ENCODE data around the gene MIOX.

Gene MIOX

DNA sequence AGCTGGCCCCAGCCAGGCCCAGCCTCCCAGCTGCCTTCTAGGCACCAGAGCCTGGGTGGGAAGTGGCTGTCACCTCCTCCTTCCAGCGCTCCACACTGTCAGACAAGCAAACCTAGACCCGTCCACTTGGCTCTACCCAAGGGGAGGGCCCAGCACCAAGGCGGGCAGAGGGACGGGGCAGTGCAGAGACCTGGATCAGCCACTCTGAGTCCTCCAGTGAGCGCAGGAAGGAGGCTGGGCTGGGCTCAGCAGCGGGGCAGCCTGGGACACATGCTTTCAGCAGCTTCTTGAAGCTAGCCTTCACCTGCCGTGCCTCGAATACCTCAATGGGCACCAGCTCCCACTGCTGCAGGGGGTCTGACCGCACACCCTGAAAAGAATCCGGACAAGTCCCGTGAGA lies 30.6 kb upstream of the MIOX start:
- DNase-seq: no peak

DNA sequence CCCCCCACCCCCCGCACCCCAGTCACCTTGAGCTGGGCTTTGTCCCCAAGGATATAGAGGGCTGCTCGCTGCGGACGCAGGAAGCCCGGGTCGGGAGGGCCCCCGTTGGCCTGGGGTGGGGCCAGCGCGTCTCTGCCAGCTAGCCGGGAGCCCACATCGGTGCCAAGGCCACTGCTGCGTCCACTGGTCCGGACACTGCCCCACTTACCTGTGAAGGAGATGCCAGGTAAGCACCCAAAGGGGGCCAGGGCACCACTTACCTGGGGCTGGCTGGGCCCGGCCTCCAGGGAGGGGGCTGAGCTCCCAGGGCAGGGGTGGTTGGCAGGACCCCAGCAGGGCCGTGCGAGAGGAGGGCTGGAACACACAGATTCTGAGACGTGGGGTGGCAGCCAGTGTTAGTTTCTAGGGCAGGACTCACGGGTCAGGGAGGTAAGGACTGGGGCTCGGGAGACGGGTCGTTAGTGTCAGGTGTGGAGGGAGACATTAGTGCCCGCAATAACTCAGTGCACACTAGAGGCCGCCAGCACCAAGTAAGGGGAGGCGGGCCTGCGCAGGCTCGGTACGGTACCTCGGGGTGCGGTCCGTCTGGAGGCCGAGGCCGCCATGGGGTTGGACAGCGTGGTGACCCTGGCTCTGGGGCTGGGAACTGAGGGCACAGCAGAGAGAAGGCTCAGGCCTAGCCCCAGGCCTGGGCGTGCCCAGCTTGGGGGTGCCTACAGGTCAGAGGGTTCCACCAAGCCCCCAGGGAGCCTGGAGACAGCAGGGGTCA lies 30.0 kb upstream of the MIOX start:
- no peak for DNase-seq

DNA sequence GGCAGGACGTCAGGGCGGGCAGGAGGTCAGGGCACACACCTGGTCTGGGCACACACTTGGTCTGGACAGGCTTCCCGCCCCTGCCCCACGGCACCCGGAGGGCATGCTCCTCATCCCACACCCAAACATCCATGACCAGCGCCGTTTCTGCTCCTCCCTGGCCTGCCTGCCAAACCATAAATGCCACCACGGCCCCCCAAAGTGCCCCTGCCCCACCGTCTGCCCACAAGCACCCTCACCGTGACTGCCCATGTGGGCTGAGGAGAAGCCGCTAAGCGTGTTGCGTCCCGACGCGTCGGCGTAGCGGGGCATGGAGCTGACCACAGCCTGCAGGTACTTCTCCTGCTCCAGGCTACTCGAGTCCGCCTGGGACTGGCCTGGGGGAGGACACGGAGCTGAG lies 27.6 kb upstream of the MIOX start:
- DNase-seq: no peak

DNA sequence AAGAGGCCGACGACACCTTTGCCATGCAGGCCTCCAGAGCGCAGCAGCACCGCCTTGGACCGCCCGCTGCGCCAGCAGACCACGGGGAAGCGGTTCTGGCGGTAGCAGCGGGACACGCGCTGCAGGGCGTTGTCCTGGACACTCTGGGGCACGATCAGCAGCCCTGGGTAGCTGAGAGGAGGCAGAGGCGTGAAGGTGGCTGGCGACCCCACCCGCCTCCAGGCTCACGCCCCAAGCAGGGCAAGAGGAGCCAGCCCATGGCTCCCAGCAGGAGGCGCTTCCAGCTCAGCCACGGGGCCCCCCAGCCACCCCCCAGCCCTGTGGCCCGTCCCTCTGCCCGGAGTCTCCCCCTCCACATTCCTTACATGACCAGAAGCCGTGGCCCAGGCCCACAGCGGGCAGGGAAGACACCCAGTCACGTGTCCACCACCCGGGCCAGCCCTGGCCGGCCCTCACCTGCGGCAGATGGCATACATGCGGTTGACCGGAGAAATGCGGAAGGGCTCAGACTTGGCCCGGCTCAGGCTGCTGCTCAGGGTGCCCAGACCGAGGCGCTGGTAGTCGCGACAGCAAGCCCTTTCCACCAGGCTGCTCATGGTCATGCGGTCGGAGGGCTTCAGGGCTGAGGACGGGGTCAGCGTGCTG lies 27.0 kb upstream of the MIOX start:
- DNase-seq: no peak

DNA sequence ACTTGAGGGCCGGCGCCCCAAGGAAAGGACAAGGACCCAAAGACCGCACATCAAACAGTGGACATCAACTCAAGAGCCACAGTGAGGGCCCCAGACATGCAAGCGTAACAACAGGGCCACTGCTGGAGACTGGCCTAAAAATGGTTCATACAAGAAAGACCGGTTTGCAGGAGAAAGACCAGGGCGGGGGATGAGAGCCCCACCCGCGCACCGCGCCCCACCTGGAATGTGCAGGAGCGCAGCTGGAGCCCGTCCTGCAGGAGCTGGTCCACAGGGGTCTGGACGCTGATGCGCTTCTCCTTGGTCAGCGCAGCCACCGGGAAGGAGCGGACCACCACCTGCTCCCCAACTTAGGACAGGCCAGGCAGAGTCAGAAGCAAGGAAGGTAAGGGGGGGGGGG lies 25.7 kb upstream of the MIOX start:
- DNase-seq: no peak

DNA sequence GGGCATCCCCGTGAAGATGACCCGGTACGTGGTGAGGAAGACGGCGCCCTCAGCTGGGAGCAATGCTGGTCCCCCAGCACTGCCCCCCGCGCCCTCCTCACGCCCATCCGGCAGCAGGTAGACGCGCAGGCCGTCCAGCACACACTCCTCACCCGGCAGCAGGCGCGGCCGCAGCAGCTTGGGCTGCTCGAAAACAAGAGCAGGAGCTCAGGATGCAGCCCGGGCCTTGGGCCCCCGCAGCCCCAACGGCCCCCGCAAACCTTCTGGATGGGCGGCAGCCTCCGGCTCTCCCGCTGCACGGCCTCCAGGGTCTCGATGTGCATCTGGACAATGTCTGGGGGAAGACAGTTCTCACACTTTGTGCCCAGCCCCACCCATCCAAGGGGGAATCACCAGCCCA lies 25.1 kb upstream of the MIOX start:
- DNase-seq: no peak

DNA sequence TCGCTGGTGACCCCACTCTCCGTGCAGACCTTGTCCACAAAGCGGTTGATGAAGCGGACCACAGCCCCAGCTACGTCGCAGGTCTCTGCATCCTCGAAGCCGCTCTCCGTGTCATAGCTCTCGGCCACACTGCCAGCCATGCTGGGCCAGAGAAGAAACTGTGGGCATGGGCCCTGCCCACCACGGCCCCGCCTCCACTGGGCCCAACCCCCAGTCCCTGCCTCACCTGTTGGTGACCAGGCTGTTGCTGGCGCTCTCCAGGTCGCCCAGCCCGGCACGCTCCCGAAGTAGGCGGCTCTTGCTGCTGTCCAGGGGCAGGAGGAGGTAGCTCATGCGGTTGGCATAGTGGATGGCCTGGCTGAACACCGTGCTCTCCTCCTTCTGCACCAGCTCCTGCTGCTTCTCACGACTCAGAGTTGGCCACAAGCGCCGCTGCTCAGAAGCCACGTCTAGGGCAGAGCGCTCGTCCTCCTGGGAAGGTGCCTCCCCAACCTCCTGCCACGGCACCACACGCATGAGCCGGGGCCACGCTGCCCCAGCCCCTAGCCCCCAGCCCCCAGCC lies 24.6 kb upstream of the MIOX start:
- no peak for DNase-seq

DNA sequence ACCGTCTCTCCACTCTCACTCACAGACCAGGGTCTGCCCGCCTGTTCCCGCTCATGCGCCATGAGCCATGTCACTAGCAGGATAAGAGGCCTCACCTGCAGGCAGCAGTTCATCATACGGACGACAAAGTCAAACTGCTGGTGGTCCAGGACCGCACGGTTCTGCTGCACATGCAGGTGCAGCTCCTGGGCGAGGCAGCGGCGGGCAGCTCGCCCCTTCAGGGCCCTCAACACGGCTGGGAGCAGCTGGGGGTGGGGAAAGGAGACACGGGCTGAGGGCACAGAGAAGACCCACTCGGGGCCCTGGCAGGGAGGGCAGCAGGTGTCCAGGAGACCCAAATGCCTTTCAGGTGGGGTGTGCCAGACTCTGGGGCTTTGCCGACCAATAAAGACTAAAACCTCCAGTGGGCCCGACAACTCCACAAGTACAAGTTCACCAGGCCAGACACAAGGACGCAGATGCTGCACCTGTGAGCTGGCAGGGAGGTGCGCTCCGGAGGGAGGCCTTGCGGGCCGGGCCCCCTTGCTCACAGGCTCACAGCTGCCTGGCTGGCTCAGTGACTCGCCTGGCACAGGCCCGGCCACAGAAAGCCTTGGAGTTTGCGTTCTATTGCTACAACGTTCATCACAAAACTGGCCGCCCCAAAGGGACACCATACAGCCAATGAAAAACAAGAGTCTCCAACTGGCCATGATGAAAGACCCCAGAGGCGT lies 23.3 kb upstream of the MIOX start:
- no peak for DNase-seq

DNA sequence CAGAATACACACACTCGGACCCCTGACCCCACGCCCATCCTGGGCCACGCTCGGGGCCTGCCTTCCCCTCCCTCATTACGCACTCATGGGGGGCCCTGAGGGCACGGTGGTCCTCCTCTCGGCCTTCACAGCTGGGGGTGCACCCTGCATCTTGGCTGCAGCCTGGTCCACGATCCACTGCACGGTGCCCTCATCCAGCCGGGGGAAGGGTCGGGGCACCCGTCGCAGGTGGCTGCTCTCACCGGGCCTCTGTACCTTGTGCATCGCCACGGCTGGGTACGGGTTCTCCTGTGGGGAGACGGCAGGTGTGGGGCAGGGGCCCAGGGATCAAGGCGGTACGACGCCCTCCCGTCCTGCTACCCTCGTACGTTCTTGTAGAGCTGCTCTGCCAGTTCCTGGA lies 22.2 kb upstream of the MIOX start:
- no peak for DNase-seq

DNA sequence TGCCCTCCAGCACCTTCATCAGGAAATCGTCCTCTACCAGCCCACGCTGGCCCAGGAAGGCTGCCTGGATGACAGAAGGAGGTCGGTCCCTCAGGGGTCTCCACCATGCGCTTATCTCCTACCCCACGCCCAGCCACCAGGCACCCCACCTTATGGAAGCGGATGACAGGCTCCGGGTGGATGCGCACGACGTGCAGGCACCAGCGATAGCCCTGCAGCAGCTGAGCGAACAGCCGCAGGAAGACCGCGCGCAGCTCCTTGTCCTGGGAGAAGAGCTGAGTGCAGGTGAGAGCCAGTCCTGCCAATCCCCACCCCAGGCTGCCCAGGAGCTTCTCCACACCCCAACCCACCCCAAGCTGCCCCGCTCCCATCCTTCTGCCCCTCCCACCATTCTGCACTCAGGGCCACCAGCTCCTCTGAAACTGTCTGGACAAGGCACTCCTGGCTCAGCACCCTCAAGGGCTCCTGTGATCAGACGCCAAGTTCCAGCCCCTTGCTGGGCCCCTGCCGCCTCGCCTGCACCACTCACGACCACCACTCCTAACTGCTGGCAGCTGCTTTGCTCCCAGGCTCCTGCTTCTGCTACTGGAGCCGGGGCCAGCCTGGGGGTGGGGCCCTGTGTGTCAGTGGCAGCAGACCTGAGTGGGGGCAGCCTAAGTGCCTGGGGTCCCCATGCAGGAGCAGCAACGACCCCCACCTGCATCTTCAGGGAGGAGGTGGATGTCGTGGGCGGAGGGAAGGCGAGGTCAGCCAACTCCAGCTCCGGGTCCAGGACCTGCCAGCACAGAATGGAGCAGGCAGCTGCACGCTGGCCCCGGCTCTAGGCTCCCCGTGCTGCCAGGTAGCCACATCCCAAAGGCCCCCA lies 21.4 kb upstream of the MIOX start:
- no peak for DNase-seq

DNA sequence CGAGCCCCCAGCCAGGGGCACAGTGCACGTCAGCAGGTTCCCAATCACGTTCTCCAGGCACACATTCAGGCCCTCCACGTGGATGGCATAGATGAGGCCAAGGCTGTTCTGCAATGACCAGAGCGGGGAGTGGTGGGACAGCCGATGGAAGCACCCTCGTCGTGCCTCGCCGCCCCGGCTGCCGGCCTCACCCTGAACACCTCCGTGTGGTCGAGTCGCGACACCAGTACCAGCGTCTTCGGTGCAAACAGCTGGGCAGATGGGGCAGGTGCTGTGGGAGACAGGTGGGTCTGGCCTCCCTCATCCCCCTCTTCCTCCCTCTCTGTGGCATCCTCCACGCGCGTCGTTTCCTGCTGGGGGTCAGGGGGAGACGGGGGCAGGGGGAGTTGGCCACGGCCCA lies 19.3 kb upstream of the MIOX start:
- DNase-seq: no peak

DNA sequence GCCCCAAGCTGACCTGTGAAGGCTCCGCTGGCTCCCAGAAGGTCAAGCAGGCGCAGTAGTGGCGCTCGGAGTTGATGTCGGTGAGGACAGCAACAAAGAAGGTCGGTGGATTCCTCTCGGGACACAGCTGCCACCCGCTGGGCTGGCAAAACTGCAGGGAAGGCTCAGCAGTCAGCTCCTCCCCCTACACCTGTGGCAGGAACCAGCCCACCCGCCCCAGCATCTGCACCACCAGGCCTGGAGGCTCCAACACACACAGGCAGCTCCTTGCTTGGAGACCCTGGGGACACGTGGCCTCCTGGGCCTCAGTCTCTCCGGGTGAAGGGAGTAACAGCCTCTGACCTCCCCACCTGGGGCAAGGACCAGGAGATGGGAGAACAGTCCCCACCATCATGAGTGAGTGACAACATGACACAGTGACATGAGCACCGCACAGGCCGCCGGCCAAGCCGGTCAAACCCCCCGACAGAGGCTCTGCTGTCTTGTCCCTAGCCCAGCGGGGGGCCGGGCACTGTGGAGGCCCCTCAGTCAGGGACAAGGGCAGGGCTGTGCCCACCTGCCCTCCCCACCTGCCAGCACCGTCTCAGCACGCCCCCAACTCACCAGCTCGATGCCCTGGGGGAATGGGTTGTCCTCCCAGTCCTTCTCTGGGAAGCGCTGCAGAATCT lies 18.8 kb upstream of the MIOX start:
- DNase-seq: no peak

DNA sequence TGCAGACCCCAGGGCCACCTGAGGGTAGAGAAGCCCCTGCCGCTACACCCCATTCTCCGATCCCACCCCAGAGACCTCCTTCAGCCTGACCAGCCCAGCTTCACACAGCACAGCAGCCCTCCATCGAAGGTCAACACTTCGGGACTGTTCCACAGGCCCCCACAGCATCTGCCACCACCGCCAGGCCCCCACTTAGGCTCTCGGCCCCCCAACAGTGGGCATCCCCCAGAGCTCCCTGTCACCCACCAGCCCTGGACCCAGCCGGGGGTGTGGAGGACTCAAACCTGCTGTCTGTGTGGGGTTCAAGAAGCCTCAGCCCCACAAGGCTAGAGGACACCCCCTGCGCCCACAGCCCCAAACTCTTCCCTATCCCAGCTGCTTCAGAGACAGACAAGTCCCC lies 18.0 kb upstream of the MIOX start:
- no peak for DNase-seq

DNA sequence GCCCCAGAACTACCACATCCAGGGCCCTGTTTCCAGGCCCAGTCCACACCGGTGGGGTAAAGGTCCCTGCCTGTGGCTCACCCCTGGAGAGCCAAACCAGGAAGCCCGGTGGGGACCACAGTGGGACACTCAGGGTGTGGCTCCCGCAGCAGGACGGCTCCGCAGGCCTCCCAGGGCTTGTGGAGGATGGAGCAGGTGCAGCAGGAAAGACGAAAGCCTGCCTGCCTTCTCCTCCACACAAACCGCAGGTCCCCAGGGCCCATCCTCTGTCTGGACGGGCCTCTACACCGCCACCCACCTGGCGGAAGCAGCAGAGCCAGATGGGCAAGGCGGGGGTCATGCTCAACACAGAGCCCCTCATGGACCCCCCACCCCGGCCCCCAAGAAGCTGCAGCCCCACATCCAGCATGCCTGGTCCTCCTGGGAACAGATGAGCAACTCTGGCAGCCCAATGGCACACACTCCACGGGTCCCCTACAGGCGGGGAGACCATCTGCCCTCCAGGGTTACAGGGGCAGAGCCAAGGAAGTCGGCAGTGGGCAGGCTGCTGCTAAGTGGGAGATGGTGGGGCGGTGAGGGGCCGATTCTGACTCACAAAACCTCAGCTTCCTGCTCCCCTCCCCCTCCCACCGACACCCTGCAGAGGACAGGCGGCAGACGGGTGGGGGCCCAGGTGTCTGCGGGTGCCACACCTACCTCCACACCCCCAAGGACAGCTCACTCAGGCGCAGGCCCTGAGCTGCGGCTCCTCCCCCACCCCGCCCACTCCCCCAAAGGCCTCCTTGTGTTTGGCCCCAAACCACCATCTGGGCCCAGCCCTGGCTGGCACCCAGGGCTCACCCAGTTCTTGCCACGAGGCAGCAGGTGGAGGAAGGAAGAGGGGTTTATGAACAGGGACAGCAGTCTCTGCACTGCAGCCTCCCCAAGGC lies 17.0 kb upstream of the MIOX start:
- peak; percentile 99 for DNase-seq

DNA sequence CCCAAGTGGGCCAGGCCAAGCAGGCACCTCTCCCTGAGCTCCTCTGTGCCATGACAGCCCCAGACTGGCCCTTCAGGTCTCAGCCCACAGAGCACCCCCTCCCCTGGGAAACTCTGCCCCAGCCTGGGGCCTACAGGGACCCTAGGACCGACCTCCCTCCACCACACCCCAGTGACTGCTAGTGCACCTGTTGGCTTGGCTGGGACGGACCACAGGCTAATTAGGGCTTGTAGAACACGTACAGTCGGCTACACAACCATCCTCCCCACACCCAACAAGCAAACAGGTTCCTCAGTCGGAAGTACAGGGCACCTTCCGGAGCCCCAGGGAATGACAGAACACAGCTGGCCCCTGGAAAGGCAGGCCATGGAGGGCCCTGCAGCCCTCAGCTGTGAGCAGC lies 16.2 kb upstream of the MIOX start:
- DNase-seq: no peak

DNA sequence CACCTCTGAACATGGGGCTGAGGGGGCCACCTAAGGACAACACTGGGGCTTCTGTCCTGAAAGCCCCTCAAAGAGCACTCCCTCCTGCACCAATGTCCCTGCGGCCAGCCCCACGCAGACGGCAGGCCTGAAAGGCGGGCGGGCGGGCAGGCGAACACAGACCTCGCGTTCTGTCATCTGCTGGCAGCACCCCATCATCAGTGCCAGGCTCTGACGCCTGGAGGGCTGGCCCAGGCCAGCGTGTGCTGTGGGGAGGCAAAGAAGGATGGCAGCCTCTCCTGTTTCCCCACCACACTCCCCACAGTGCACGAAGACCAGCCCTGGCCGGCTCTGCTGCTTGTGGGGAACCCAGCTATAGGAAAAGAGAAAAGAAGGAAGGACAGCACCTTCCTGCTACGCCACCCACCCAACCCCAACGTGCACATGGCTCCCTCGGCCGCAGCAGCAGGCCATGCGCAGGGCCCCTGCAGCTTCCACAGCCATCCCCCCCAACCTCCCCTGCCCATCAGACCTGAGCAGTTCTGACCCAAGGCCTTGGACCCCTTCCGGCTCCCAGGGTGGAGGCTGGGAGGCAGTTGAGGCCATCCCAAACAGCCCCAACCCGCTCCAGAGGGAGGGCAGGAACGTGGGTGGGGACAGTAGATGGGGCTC lies 15.3 kb upstream of the MIOX start:
- no peak for DNase-seq

DNA sequence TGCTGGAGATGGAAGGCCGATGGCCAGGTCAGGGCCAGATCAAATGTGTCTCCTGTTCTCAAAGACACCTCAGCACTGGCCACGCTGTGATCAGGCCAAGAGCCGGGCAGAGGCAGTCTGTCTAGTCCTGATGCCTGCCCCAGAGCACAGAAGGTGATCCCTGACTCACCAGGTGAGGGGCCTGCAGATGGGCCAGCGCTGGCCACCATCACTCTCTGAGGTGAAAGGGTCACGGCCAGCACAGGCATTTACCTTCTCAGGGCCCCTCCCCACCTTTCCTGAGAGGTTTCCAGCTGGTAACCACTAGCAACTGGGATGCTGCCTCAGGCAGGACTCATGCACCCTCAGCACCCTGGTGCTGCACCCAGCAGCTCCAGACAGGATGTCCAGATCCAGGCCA lies 14.7 kb upstream of the MIOX start:
- no peak for DNase-seq

DNA sequence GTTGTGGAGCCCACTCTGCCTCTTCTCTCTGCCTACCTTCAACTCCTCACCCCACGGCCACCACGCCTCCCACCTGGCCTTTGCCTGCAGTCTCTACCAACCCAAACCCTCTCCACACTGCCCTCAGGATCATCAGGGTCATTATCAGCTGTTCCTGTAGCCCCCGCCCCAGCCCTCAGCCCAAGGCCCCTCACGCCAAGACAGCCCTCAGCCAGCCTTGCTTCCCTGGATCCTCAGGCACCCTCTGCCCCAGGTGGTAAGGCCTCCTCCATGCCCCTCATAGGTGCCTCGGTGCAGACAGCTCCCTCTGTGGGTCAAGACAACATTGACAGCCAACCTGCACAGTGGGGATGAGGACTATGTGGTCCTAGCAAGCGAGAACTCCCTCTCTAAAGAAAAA lies 13.6 kb upstream of the MIOX start:
- DNase-seq: peak; percentile 37

DNA sequence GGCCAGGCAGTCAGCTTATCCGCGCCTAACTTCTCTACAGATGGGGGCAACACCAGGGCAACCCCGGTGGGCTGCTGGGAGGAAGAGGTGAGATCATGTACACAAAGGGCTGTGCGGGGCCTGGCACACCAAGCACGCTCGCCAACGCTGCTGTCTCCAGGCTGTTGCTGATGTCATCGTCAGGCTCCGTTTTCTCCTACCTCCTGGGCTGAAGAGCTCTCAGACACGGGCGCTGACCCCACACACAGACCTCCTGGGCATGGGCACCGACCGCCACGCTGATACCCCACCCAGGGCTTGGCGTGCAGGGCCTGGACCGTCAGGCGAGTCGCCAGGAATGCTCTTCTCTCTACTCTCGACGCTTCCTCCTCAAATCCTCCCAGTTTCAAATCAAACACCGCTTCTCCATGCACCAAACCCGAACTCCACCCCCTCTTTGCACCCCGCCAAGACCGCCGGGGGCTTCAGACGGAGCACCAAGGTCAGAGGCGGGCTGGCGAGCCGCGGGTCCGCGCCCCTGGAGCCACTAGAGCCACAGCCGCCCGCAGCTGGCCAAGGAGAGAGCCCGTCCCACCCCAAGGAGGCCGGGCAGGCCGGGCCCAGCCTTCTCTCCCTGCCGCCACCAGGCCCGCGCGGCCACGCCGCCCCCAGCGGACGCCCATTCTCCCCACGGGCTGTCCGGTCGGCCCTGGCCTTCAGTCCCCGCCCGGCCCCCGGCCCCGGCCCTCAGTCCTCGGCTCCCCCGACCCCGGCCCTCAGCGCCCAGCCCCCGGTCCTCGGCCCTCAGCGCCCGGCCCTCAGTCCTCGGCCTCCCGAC lies 12.6 kb upstream of the MIOX start:
- DNase-seq: no peak
